ENCODE data around the gene NINL.

Gene NINL

DNA sequence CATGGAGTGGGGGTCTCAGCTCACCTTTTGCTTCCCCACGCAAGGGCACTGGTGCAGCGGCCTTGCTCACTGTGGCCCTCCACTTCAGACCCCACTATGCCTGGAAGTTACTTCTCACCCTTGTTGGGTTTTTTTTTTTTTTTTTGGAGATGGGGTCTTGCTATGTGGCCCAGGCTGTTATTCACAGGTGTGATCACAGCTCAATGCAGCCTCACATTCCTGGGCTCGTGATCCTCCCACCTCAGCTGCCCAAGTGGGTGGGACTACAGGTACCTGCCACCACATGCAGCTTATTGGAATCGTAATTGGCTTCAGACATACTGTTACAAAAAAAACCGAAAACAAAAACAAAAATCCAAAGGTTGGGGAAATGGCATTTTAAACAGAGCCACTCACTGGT lies 32.4 kb downstream of the NINL start:
- TF ChIP-seq ZBTB7A (IDR thresholded peaks at IDR 0.05; ENCODE audit: low read depth) (no peak), CEBPB (IDR thresholded peaks at IDR 0.05) (no peak)
- TF ChIP-seq, protein P1, sequence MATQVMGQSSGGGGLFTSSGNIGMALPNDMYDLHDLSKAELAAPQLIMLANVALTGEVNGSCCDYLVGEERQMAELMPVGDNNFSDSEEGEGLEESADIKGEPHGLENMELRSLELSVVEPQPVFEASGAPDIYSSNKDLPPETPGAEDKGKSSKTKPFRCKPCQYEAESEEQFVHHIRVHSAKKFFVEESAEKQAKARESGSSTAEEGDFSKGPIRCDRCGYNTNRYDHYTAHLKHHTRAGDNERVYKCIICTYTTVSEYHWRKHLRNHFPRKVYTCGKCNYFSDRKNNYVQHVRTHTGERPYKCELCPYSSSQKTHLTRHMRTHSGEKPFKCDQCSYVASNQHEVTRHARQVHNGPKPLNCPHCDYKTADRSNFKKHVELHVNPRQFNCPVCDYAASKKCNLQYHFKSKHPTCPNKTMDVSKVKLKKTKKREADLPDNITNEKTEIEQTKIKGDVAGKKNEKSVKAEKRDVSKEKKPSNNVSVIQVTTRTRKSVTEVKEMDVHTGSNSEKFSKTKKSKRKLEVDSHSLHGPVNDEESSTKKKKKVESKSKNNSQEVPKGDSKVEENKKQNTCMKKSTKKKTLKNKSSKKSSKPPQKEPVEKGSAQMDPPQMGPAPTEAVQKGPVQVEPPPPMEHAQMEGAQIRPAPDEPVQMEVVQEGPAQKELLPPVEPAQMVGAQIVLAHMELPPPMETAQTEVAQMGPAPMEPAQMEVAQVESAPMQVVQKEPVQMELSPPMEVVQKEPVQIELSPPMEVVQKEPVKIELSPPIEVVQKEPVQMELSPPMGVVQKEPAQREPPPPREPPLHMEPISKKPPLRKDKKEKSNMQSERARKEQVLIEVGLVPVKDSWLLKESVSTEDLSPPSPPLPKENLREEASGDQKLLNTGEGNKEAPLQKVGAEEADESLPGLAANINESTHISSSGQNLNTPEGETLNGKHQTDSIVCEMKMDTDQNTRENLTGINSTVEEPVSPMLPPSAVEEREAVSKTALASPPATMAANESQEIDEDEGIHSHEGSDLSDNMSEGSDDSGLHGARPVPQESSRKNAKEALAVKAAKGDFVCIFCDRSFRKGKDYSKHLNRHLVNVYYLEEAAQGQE (IDR thresholded peaks at IDR 0.05; ENCODE audit: low read depth) = no peak
- TF ChIP-seq, protein P2, sequence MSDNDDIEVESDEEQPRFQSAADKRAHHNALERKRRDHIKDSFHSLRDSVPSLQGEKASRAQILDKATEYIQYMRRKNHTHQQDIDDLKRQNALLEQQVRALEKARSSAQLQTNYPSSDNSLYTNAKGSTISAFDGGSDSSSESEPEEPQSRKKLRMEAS (IDR thresholded peaks at IDR 0.05) = no peak

DNA sequence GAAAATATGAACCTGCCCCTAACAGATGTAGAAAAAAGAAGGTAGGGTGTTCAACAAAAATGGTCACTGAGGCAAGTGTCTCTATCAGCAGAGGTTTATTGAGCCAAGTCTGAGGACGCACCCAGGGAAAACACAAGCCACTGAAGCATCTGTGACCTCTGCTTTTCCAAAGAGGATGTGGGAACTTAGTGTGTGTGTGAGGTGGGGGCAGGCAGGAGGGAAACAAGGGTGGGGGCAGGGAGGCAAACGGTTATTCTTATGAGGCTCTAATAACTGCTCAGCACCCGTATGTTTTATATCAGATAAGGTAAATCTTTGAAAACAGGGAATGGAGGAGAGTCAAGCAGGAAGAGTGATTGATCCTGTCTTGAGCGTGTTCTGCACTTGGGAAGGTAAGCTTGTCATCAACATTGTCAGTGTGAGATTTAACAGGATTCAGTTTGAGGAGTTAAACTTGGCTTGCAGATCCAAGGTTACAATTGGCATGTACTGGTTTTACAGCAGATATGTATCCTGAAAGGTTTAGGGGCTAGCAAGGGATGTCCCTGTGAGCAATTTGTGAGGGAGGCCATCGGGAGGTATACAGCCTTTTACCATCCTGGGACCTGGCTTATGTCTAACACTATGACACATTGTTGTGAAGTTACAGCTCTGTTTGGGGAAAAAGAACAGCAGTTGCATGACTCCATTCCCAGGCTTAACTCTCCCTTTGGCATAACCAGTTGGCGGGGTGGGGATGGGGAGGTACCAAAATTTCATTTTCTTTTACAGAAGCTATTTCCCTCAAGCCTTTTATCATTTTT lies 33.7 kb downstream of the NINL start:
- TF ChIP-seq CEBPB (IDR thresholded peaks at IDR 0.05) (no peak), TEAD4 (IDR thresholded peaks at IDR 0.05) (no peak), NFIC (IDR thresholded peaks at IDR 0.05) (no peak), TAF1 (IDR thresholded peaks at IDR 0.05; ENCODE audit: low read depth) (no peak), TCF12 (IDR thresholded peaks at IDR 0.05; ENCODE audit: low read depth) (no peak), YY1 (IDR thresholded peaks at IDR 0.05; ENCODE audit: low read depth) (no peak), CREB1 (IDR thresholded peaks at IDR 0.05; ENCODE audit: low read depth) (no peak), ZBTB7A (IDR thresholded peaks at IDR 0.05; ENCODE audit: low read depth) (no peak), FOXM1 (IDR thresholded peaks at IDR 0.05; ENCODE audit: borderline replicate concordance, low read depth) (no peak), EGR1 (IDR thresholded peaks at IDR 0.05) (no peak), EP300 (IDR thresholded peaks at IDR 0.05; ENCODE audit: borderline replicate concordance) (no peak), RAD21 (IDR thresholded peaks at IDR 0.05; ENCODE audit: low read depth) (no peak)
- TF ChIP-seq, protein P1 (IDR thresholded peaks at IDR 0.05; ENCODE audit: low read depth) = no peak
- TF ChIP-seq, protein P2 (IDR thresholded peaks at IDR 0.05) = no peak
- TF ChIP-seq, protein P3, sequence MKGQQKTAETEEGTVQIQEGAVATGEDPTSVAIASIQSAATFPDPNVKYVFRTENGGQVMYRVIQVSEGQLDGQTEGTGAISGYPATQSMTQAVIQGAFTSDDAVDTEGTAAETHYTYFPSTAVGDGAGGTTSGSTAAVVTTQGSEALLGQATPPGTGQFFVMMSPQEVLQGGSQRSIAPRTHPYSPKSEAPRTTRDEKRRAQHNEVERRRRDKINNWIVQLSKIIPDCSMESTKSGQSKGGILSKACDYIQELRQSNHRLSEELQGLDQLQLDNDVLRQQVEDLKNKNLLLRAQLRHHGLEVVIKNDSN (IDR thresholded peaks at IDR 0.05) = no peak

DNA sequence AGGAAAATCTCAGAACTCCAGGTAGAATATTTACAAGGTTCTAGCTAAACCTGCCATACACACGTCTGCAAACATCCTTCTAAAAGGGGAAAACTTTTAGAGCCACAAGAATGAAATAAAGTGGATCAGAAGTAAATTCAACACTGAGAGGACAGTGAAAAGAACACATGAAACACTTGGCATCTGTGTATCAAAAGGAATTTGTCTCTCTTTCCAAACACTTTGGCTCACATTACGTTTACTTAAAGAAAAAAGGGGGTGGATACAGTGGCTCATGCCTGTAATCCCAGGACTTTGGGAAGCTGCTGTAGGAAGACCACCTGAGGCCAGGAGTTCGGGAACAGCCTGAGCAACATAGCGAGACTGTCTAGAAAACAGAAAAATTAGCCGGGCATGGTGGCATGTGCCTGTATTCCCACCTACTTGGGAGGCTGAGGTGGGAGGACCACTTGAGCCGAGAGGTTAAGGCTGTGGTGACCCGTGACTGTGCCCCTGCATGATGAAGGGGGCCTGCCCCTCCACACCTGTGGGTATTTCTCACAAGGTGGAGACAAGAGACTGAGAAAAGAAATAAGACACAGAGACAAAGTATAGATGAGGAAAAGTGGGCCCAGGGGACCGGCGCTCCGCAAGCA lies 35.4 kb downstream of the NINL start:
- no peak for TF ChIP-seq YY1 (IDR thresholded peaks at IDR 0.05; ENCODE audit: low read depth)
- TF ChIP-seq, protein P1 (IDR thresholded peaks at IDR 0.05; ENCODE audit: low read depth) = no peak
- no peak for TF ChIP-seq TEAD4 (IDR thresholded peaks at IDR 0.05)
- TF ChIP-seq NFIC (IDR thresholded peaks at IDR 0.05) = no peak
- no peak for TF ChIP-seq EP300 (IDR thresholded peaks at IDR 0.05; ENCODE audit: borderline replicate concordance)
- TF ChIP-seq FOXM1 (IDR thresholded peaks at IDR 0.05; ENCODE audit: borderline replicate concordance, low read depth) = no peak
- no peak for TF ChIP-seq CREB1 (IDR thresholded peaks at IDR 0.05; ENCODE audit: low read depth)
- no peak for TF ChIP-seq TAF1 (IDR thresholded peaks at IDR 0.05; ENCODE audit: low read depth)
- TF ChIP-seq RAD21 (IDR thresholded peaks at IDR 0.05; ENCODE audit: low read depth) = no peak
- TF ChIP-seq, protein P2 (IDR thresholded peaks at IDR 0.05) = no peak
- TF ChIP-seq, protein P3 (IDR thresholded peaks at IDR 0.05) = no peak
- no peak for TF ChIP-seq CEBPB (IDR thresholded peaks at IDR 0.05)
- TF ChIP-seq EGR1 (IDR thresholded peaks at IDR 0.05) = no peak

All from Ishikawa (cell line).